Gastroesophageal sphincter (tissue), 3 donors: ENCODE measurements around the gene ZNF213.

Experiments used
- POLR2A ChIP-seq, 2 donors: fragments of 450-650 bp; IDR thresholded peaks; one replicate each; pipeline ENCODE4 v1.6.1; 2017; ENCODE audit warnings: antibody characterized with exemption in 2 of 2, mild to moderate bottlenecking in 2 of 2, moderate library complexity in 1 of 2
- POLR2AphosphoS5 ChIP-seq: sonication (generic); formaldehyde crosslinking; IDR thresholded peaks from one replicate; pipeline ENCODE4 v1.6.1; 2017; ENCODE audit warnings: antibody characterized with exemption
- TF ChIP-seq, protein P1 (sequence below), 4 experiments: fragments of 200-600 bp in 2 of 4; fragments of 450-650 bp in 2 of 4; sonication (generic) in 1 of 4; IDR thresholded peaks; one replicate each; pipeline ENCODE4 v1.5.1; 2017 to 2019; ENCODE audit warnings: antibody characterized with exemption in 4 of 4, mild to moderate bottlenecking in 2 of 4, moderate library complexity in 2 of 4

DNA sequence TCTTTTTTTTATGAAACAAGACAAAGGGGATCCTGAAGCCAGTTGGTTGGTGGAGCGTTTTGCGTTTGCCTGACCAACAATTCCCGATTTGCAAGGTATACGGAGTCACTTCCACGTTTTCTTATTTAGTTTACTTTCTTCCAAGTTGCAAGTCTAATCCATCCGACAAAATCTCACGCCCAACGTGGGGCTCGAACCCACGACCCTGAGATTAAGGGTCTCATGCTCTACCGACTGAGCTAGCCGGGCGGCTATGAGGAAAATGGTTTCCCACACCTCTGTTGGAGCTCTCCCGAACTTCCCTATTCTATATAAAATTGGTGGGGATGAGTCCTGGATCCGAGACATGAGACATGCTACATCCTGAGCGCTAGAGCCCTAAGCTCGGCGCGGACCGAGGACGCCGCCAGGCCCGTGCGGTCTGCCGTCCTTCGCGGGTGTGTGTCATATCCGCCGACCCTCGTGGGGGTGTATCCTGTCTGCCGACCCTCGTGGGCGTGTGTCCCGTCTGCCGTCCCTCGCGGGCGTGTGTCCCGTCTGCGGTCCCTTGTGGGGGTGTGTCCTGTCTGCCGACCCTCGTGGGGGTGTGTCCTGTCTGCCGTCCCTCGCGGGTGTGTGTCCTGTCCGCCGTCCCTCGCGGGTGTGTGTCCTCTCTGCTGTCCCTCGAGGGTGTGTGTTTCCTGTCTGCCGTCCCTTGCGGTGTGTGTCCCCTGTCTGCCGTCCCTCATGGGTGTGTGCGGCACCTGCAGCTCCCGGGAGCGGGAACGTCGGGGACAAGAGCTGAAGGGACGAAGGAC, 22.6 kb downstream of the ZNF213 start:
- TF ChIP-seq, protein P1, sequence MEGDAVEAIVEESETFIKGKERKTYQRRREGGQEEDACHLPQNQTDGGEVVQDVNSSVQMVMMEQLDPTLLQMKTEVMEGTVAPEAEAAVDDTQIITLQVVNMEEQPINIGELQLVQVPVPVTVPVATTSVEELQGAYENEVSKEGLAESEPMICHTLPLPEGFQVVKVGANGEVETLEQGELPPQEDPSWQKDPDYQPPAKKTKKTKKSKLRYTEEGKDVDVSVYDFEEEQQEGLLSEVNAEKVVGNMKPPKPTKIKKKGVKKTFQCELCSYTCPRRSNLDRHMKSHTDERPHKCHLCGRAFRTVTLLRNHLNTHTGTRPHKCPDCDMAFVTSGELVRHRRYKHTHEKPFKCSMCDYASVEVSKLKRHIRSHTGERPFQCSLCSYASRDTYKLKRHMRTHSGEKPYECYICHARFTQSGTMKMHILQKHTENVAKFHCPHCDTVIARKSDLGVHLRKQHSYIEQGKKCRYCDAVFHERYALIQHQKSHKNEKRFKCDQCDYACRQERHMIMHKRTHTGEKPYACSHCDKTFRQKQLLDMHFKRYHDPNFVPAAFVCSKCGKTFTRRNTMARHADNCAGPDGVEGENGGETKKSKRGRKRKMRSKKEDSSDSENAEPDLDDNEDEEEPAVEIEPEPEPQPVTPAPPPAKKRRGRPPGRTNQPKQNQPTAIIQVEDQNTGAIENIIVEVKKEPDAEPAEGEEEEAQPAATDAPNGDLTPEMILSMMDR (IDR thresholded peaks at IDR 0.05), result no peak
- TF ChIP-seq POLR2A (IDR thresholded peaks at IDR 0.05), result no peak
- TF ChIP-seq POLR2AphosphoS5, result no peak
